ENCODE measurements around the gene TRIM46.
A peak's percentile ranks its signal among the peaks of the same experiment; 100 is the strongest.

DNA sequence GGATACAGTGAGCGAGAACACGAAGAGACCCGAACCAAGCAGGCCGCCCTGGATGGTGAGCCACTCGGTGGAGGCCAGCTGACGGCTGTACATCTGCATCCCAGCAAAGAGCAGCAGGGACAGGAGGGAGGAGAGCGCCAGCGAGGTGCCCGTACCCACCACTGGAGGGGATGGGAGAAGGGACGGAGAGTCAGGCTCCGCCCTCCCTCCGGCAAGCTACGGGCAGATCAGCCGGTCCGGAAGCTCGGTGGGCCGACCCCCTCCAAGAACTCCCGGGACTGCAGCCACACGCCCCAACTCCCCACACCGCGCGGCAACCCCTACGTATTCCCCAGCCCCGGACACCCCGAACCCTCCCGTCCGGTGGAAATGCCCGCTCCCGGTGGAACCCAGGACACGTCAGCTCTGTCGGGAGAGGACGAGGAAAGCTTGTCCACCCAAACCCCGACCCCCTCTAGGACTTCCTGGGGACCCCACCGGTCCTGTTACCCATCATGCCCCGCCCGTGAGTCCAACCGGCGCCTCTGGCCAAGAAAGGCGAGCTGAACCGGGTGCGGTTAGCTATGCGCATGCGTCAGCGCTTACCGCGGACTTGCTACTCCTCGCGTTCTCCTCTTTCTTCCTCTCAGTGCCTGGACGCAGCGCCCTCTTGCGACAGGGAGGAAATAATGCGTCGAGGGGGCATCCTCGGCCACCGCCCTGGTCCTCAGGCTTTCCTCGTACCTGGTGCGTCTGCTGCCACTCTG lies 744 bp upstream of the TRIM46 start, which contains the start of gene KRTCAP2:
- TF ChIP-seq, protein P1, sequence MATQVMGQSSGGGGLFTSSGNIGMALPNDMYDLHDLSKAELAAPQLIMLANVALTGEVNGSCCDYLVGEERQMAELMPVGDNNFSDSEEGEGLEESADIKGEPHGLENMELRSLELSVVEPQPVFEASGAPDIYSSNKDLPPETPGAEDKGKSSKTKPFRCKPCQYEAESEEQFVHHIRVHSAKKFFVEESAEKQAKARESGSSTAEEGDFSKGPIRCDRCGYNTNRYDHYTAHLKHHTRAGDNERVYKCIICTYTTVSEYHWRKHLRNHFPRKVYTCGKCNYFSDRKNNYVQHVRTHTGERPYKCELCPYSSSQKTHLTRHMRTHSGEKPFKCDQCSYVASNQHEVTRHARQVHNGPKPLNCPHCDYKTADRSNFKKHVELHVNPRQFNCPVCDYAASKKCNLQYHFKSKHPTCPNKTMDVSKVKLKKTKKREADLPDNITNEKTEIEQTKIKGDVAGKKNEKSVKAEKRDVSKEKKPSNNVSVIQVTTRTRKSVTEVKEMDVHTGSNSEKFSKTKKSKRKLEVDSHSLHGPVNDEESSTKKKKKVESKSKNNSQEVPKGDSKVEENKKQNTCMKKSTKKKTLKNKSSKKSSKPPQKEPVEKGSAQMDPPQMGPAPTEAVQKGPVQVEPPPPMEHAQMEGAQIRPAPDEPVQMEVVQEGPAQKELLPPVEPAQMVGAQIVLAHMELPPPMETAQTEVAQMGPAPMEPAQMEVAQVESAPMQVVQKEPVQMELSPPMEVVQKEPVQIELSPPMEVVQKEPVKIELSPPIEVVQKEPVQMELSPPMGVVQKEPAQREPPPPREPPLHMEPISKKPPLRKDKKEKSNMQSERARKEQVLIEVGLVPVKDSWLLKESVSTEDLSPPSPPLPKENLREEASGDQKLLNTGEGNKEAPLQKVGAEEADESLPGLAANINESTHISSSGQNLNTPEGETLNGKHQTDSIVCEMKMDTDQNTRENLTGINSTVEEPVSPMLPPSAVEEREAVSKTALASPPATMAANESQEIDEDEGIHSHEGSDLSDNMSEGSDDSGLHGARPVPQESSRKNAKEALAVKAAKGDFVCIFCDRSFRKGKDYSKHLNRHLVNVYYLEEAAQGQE (IDR thresholded peaks at IDR 0.05) = no peak
- TF ChIP-seq POLR2A (IDR thresholded peaks at IDR 0.05; ENCODE audit: low read length) (peak; percentile 71), JUN (IDR thresholded peaks at IDR 0.05) (peak in 1 of 2 experiments; percentile 83; a peak in 4 of 5 replicates), CEBPB (IDR thresholded peaks at IDR 0.05) (no peak), PHF8 (IDR thresholded peaks at IDR 0.05; ENCODE audit: borderline replicate concordance, low read depth) (peak; percentile 74), SREBF2 (IDR thresholded peaks at IDR 0.05) (no peak), ZSCAN20 (CRISPR knock-in tag; IDR thresholded peaks at IDR 0.05) (no peak)
- TF ChIP-seq, protein P2, sequence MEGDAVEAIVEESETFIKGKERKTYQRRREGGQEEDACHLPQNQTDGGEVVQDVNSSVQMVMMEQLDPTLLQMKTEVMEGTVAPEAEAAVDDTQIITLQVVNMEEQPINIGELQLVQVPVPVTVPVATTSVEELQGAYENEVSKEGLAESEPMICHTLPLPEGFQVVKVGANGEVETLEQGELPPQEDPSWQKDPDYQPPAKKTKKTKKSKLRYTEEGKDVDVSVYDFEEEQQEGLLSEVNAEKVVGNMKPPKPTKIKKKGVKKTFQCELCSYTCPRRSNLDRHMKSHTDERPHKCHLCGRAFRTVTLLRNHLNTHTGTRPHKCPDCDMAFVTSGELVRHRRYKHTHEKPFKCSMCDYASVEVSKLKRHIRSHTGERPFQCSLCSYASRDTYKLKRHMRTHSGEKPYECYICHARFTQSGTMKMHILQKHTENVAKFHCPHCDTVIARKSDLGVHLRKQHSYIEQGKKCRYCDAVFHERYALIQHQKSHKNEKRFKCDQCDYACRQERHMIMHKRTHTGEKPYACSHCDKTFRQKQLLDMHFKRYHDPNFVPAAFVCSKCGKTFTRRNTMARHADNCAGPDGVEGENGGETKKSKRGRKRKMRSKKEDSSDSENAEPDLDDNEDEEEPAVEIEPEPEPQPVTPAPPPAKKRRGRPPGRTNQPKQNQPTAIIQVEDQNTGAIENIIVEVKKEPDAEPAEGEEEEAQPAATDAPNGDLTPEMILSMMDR (IDR thresholded peaks at IDR 0.05) = peak; percentile 90
- TF ChIP-seq, protein P3, sequence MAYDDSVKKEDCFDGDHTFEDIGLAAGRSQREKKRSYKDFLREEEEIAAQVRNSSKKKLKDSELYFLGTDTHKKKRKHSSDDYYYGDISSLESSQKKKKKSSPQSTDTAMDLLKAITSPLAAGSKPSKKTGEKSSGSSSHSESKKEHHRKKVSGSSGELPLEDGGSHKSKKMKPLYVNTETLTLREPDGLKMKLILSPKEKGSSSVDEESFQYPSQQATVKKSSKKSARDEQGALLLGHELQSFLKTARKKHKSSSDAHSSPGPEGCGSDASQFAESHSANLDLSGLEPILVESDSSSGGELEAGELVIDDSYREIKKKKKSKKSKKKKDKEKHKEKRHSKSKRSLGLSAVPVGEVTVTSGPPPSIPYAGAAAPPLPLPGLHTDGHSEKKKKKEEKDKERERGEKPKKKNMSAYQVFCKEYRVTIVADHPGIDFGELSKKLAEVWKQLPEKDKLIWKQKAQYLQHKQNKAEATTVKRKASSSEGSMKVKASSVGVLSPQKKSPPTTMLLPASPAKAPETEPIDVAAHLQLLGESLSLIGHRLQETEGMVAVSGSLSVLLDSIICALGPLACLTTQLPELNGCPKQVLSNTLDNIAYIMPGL (CRISPR knock-in tag; IDR thresholded peaks at IDR 0.05; ENCODE audit: borderline replicate concordance) = no peak
- TF ChIP-seq, protein P4, sequence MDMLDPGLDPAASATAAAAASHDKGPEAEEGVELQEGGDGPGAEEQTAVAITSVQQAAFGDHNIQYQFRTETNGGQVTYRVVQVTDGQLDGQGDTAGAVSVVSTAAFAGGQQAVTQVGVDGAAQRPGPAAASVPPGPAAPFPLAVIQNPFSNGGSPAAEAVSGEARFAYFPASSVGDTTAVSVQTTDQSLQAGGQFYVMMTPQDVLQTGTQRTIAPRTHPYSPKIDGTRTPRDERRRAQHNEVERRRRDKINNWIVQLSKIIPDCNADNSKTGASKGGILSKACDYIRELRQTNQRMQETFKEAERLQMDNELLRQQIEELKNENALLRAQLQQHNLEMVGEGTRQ (IDR thresholded peaks at IDR 0.05) = no peak
- TF ChIP-seq, protein P5, sequence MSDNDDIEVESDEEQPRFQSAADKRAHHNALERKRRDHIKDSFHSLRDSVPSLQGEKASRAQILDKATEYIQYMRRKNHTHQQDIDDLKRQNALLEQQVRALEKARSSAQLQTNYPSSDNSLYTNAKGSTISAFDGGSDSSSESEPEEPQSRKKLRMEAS (IDR thresholded peaks at IDR 0.05) = peak; percentile 55; the same call in 1 of the 2 replicates
